Measurements from ENCODE around the gene CHPF.

- no peak for TF ChIP-seq ZNF274 (IDR thresholded peaks at IDR 0.05; ENCODE audit: low read depth, low read length)
- no peak for TF ChIP-seq SUZ12 (IDR thresholded peaks at IDR 0.05; ENCODE audit: extremely low read depth, insufficient read depth, insufficient read length)
Measured at GRCh38 chr2:219573166-219573565, 29.6 kb upstream of the CHPF start.
